ENCODE data around the gene TRPM2.

GRCh38 chr21:44455524-44456213 is 102.2 kb downstream of the TRPM2 start:
- TF ChIP-seq CTCF (IDR thresholded peaks at IDR 0.05 in 2 of 3, conservative IDR thresholded peaks at IDR 0.05 in 1 of 3; ENCODE audit: borderline replicate concordance in 1 of 3, insufficient read depth in 1 of 3, low read depth in 2 of 3, low read length in 2 of 3), result peak in 2 of 3 experiments; percentile 16 to 21; a peak in 1 of 6 replicates
- no peak for TF ChIP-seq POLR2AphosphoS5 (IDR thresholded peaks at IDR 0.05; ENCODE audit: low read depth, low read length)
- no peak for TF ChIP-seq TCF7L2 (IDR thresholded peaks at IDR 0.05; ENCODE audit: borderline replicate concordance, extremely low read depth, insufficient read depth, insufficient read length)
- TF ChIP-seq MAX (IDR thresholded peaks at IDR 0.05), result peak; percentile 79
- no peak for TF ChIP-seq EZH2phosphoT487 (IDR thresholded peaks at IDR 0.05; ENCODE audit: borderline replicate concordance)
- no peak for TF ChIP-seq POLR2A (IDR thresholded peaks at IDR 0.05; ENCODE audit: borderline replicate concordance, extremely low read depth, insufficient read depth, insufficient read length)
- peak; percentile 31; the same call in 1 of the 2 replicates for TF ChIP-seq RAD21 (IDR thresholded peaks at IDR 0.05; ENCODE audit: low read depth)
- no peak for TF ChIP-seq REST (IDR thresholded peaks at IDR 0.05; ENCODE audit: low read depth)
- no peak for TF ChIP-seq EZH2 (IDR thresholded peaks at IDR 0.05)
- no peak for TF ChIP-seq ZNF274 (IDR thresholded peaks at IDR 0.05; ENCODE audit: low read depth, low read length)
